Activated CD4-positive, alpha-beta memory T cell treated with anti-CD3 and anti-CD28 coated beads for 36 hours (primary cell): ENCODE data around the gene MAP6. TPM values are rescaled to one million over a fixed set of nuclear protein-coding genes. Genes with fewer than 3 reads are reported as not detected.

Experiments used
- CTCF ChIA-PET: fragments of 350-600 bp; sonication (Branson Sonifier 250); formaldehyde crosslinking; loops from one replicate; lab custom pipeline; 2021; ENCODE audit warnings: antibody characterized with exemption, inconsistent platforms; lab: Charles Lee
- POLR2A ChIA-PET: fragments of 350-600 bp; sonication (Branson Sonifier 250); formaldehyde crosslinking; loops from one replicate; lab custom pipeline; 2021; ENCODE audit warnings: antibody characterized with exemption; lab: Charles Lee
- DNase-seq: peaks from one replicate; pipeline ENCODE4 v3.0.0-alpha.2; 2020
- H3K27ac Mint-ChIP-seq: one replicate; pipeline ENCODE4 v1.8.0; 2021; ENCODE audit warnings: mixed read lengths
- H3K27me3 Mint-ChIP-seq: one replicate; pipeline ENCODE4 v1.8.0; 2021; ENCODE audit warnings: mixed read lengths
- H3K36me3 Mint-ChIP-seq: one replicate; pipeline ENCODE4 v1.8.0; 2021; ENCODE audit warnings: mixed read lengths
- H3K4me1 Mint-ChIP-seq: one replicate; pipeline ENCODE4 v1.8.0; 2021; ENCODE audit warnings: low read depth, mixed read lengths
- H3K4me3 Mint-ChIP-seq: one replicate; pipeline ENCODE4 v1.8.0; 2021; ENCODE audit warnings: mild to moderate bottlenecking, mixed read lengths
- H3K9me3 Mint-ChIP-seq: one replicate; pipeline ENCODE4 v1.8.0; 2021; ENCODE audit warnings: mixed read lengths
- intact Hi-C: fragments of 100-400 bp; cut with micrococcal nuclease; formaldehyde crosslinking; loops from one replicate; pipeline ENCODE4 v1.15.1; 2023
- total RNA-seq, 2 experiments: library from RNA; stranded (reverse); gene quantifications; one replicate each; pipeline ENCODE4 v1.2.3, GENCODE V29; 2021

MAP6 gene
- total RNA-seq, 2 experiments from 2014 or later: 0.05 TPM; not detected in 1

GRCh38 chr11:75562836-75563484 is 105.9 kb downstream of the MAP6 start:
- intact Hi-C loops: loop anchor here (1.0 to 2.0 kb wide), 2 partner anchors 16 to 37 kb away; no protein-coding TSS in a partner anchor

GRCh38 chr11:75562048-75562835 is 106.6 kb downstream of the MAP6 start, which contains the start of gene SERPINH1:
SERPINH1 (plus strand) TSS chr11:75562253; CDS start chr11:75566350, 4,097 bp downstream.
- DNase-seq: peak; percentile 89
- Mint-ChIP-seq H3K36me3 (no peaks in the 10 kb centered on the region), H3K4me3 (peak within 1 kb of the TSS; percentile 99), H3K4me1 (peaks cover 32% of the 10 kb centered on the region), H3K27ac (peak within 1 kb of the TSS; percentile 99), H3K27me3 (no peaks in the 10 kb centered on the region), H3K9me3 (no peaks in the 10 kb centered on the region)
- ChIA-PET POLR2A (interaction anchor here (0.8 to 1.7 kb wide), 6 partner anchors 8 to 253 kb away, joined by 3 to 7 read pairs (median 4); no protein-coding TSS in a partner anchor), CTCF (interaction anchor here (0.6 to 1.7 kb wide), 8 partner anchors 8 to 539 kb away, joined by 3 to 5 read pairs (median 4); no protein-coding TSS in a partner anchor)
- intact Hi-C loops: loop anchor here (1.0 to 2.0 kb wide), 2 partner anchors 15 to 36 kb away; no protein-coding TSS in a partner anchor

More at GRCh38 chr11:75562836-75563484, 105.9 kb downstream of the MAP6 start:
- Mint-ChIP-seq H3K4me3 (peak overlapping the region; percentile 99), H3K27me3 (no peaks in the 10 kb centered on the region), H3K27ac (peak overlapping the region; percentile 99), H3K4me1 (peaks cover 32% of the 10 kb centered on the region), H3K36me3 (no peaks in the 10 kb centered on the region), H3K9me3 (no peaks in the 10 kb centered on the region)
- DNase-seq: no peak
- POLR2A ChIA-PET: interaction anchor here (0.8 to 1.7 kb wide), 5 partner anchors 9 to 253 kb away, joined by 3 to 7 read pairs (median 5); no protein-coding TSS in a partner anchor
- CTCF ChIA-PET: interaction anchor here (0.6 to 1.7 kb wide), 7 partner anchors 9 to 321 kb away, joined by 3 to 5 read pairs (median 4); no protein-coding TSS in a partner anchor

- no peak for DNase-seq
- Mint-ChIP-seq H3K36me3 (no peaks in the 10 kb centered on the region), H3K4me1 (peaks cover 32% of the 10 kb centered on the region), H3K9me3 (no peaks in the 10 kb centered on the region), H3K27ac (peak overlapping the region; percentile 99), H3K27me3 (no peaks in the 10 kb centered on the region), H3K4me3 (peak overlapping the region; percentile 99)
- POLR2A ChIA-PET: interaction anchor here (0.8 to 1.7 kb wide), 4 partner anchors 9 to 161 kb away, joined by 3 to 5 read pairs (median 4); no protein-coding TSS in a partner anchor
- intact Hi-C loops: loop anchor here (1.0 to 2.0 kb wide), 2 partner anchors 15 to 35 kb away; no protein-coding TSS in a partner anchor
- CTCF ChIA-PET: interaction anchor here (0.6 to 2.6 kb wide), 11 partner anchors 13 to 539 kb away, joined by 3 to 5 read pairs (median 3); partner anchors contain the start of gene GDPD5
These were observed 107.3 kb downstream of the MAP6 start for GRCh38 chr11:75561426-75562047.

- peaks cover 32% of the 10 kb centered on the region for H3K4me1 Mint-ChIP-seq
- DNase-seq: peak; percentile 25
- H3K9me3 Mint-ChIP-seq: no peaks in the 10 kb centered on the region
- peak overlapping the region; percentile 40 for H3K4me3 Mint-ChIP-seq
- H3K36me3 Mint-ChIP-seq: no peaks in the 10 kb centered on the region
- H3K27ac Mint-ChIP-seq: no peak overlapping the region
- CTCF ChIA-PET: interaction anchor here (0.6 to 2.6 kb wide), 7 partner anchors 14 to 116 kb away, joined by 3 to 5 read pairs (median 3); partner anchors contain the start of gene GDPD5
- POLR2A ChIA-PET: interaction anchor here (0.8 kb wide), 1 partner anchor 35 kb away, joined by 3 read pairs; no protein-coding TSS in a partner anchor
- H3K27me3 Mint-ChIP-seq: no peaks in the 10 kb centered on the region
- intact Hi-C loops: no loop called here
These were observed 108.2 kb downstream of the MAP6 start for GRCh38 chr11:75560644-75561043.

GRCh38 chr11:75558939-75559843 is 109.6 kb downstream of the MAP6 start:
- no peak for DNase-seq
- H3K4me3 Mint-ChIP-seq: no peak overlapping the region
- peaks cover 22% of the 10 kb centered on the region for H3K4me1 Mint-ChIP-seq
- H3K27ac Mint-ChIP-seq: no peak overlapping the region
- H3K36me3 Mint-ChIP-seq: no peaks in the 10 kb centered on the region
- no peaks in the 10 kb centered on the region for H3K27me3 Mint-ChIP-seq
- intact Hi-C loops: no loop called here
- POLR2A ChIA-PET: no interaction called here
- CTCF ChIA-PET: interaction anchor here (0.6 to 2.6 kb wide), 4 partner anchors 13 to 350 kb away, joined by 3 to 5 read pairs (median 3); partner anchors contain the start of gene GDPD5
- H3K9me3 Mint-ChIP-seq: no peaks in the 10 kb centered on the region

GRCh38 chr11:75557666-75558494 is 111.0 kb downstream of the MAP6 start:
- no peak for DNase-seq
- Mint-ChIP-seq H3K4me1 (peaks cover 13% of the 10 kb centered on the region), H3K27ac (no peak overlapping the region), H3K9me3 (no peaks in the 10 kb centered on the region), H3K4me3 (no peak overlapping the region), H3K27me3 (no peaks in the 10 kb centered on the region), H3K36me3 (no peaks in the 10 kb centered on the region)
- ChIA-PET CTCF (interaction anchor here (0.6 kb wide), 1 partner anchor 352 kb away, joined by 3 read pairs; no protein-coding TSS in a partner anchor), POLR2A (no interaction called here)
- intact Hi-C loops: no loop called here

GRCh38 chr11:75556275-75556674 is 112.6 kb downstream of the MAP6 start:
- POLR2A ChIA-PET: no interaction called here

GRCh38 chr11:75555079-75555811 is 113.6 kb downstream of the MAP6 start:
- no peaks in the 10 kb centered on the region for H3K36me3 Mint-ChIP-seq
- POLR2A ChIA-PET: interaction anchor here (0.6 to 1.7 kb wide), 2 partner anchors 8 to 199 kb away, joined by 3 to 7 read pairs; no protein-coding TSS in a partner anchor

More at GRCh38 chr11:75556275-75556674, 112.6 kb downstream of the MAP6 start:
- intact Hi-C loops: no loop called here
- H3K27me3 Mint-ChIP-seq: no peaks in the 10 kb centered on the region
- H3K4me3 Mint-ChIP-seq: no peak overlapping the region
- H3K9me3 Mint-ChIP-seq: no peaks in the 10 kb centered on the region
- no peaks in the 10 kb centered on the region for H3K36me3 Mint-ChIP-seq
- H3K27ac Mint-ChIP-seq: no peak overlapping the region
- DNase-seq: no peak
- H3K4me1 Mint-ChIP-seq: peaks cover 4% of the 10 kb centered on the region
- CTCF ChIA-PET: no interaction called here

GRCh38 chr11:75554258-75555022 is 114.4 kb downstream of the MAP6 start:
- Mint-ChIP-seq H3K4me1 (peaks cover under 1% of the 10 kb centered on the region), H3K4me3 (no peak overlapping the region), H3K36me3 (no peaks in the 10 kb centered on the region), H3K27ac (no peak overlapping the region), H3K27me3 (no peaks in the 10 kb centered on the region), H3K9me3 (no peaks in the 10 kb centered on the region)
- intact Hi-C loops: no loop called here
- CTCF ChIA-PET: interaction anchor here (0.8 to 1.1 kb wide), 3 partner anchors 8 to 110 kb away, joined by 3 to 4 read pairs (median 3); no protein-coding TSS in a partner anchor
- DNase-seq: no peak
- POLR2A ChIA-PET: interaction anchor here (1.7 kb wide), 1 partner anchor 8 kb away, joined by 7 read pairs; no protein-coding TSS in a partner anchor

More at GRCh38 chr11:75555079-75555811, 113.6 kb downstream of the MAP6 start:
- Mint-ChIP-seq H3K4me1 (no peaks in the 10 kb centered on the region), H3K27ac (no peak overlapping the region), H3K4me3 (no peak overlapping the region), H3K27me3 (no peaks in the 10 kb centered on the region), H3K9me3 (no peaks in the 10 kb centered on the region)
- CTCF ChIA-PET: no interaction called here
- DNase-seq: no peak
- intact Hi-C loops: no loop called here
